ENCODE data around the gene SSH3.
A peak's percentile ranks its signal among the peaks of the same experiment; 100 is the strongest.

SSH3 gene

DNA sequence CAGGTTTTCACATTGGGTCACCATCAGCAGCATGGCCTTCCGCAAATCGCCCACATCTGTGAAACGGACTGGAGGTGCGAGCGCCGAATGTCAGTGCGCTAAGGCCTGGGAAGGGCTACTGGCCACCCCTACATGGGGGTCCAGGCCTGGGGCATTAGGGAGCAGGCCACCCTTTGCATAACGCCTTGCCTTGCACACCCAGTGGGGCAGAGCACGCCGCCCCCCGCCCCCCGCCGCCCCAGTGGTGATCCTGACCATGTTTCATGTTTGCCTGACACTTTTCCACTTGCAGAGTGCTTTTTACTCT lies 34.4 kb upstream of the SSH3 start:
- DNase-seq, result no peak

DNA sequence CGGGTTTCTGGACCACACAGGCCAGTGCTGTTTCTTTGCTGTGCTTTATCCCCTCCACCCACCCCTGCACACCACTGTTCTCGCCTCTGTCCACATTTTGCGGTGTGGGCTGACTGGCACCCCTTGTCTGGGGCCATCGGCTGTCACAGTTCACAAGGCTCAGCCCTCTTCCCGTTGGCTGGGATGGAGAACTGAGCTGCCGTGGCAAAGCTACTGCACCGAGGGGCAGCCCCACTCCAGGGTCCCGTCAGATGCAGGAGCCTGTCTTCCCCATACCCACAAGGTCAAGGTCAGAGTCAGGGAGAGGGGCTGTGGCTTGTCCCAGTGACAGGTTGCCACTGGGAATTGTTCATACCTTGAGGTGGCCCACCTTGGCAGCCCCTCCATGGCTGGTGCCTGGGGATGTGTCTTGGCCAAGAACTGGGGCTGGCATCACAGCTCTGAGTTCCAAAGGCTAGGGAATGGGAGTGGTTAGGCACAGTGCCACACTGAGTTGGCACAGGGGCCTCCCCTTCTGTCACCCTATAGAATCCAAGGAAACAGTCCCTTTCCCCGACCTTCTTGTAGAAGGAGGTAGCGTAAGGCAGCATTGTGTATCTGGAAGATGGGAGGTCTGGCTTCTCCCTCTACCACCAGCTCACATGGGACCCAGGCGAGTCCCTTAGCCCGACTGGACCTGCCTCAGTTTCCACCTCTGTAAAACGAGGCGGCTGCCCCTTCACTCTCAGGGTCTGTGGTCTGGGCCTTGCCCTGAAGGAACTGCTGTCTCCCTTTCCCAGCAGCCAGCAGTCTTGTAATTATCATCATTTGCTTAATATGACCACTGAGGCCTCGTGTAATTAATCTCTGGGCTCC lies 33.7 kb upstream of the SSH3 start:
- DNase-seq, result no peak

DNA sequence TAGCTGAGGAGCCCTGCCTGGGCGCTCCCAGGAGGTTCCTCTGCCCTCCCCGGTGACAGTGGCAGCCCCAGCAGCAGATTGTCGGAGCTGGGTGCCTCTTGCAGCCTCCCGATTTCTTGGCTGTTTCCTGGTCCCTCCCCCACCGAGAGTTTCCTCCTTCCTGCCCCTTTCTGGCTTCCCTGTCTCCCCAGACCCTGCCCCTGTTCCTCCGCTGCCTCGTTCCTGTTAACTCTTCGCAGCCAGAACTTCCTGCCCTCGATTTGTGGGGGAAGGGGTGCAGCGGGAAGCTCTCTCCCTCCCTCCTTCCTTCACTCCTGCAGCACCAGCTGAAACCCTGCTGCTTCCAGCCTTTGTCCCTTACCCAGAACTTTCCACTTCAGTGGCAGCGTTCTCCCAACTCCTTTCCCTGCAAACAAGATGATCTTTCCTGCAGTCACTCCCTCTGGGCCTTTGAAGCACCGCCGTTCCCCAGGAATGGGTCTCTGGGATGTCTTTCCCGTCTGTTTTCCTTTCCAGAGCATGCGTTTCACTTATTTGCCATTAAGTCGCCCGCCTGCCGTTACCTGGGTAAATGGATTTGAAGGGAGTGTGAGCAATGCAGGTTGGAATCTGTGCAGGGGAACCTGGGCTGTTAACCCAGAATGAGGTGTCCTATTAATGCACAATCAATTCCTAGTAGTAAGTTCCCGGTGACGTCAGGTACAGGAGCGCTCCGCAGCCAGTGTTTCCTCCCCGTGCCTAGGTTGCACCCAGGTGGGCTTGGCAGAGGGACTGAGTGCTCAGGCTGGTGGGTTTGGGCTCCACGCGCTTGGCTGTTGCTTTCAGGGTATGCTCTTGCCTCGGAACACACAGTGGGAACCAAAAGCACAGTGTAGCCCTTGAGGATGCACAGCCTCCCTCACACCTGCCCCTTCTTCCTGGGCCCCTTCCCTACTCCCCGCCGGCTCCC lies 32.8 kb upstream of the SSH3 start:
- no peak for DNase-seq

- no peak for DNase-seq
These were observed 32.2 kb upstream of the SSH3 start for GRCh38 chr11:67271205-67271540.

- no peak for DNase-seq
These were observed 31.6 kb upstream of the SSH3 start for GRCh38 chr11:67271541-67272284.

GRCh38 chr11:67272327-67273259 lies 30.7 kb upstream of the SSH3 start:
- DNase-seq, result no peak

- no peak for DNase-seq
These were observed 29.9 kb upstream of the SSH3 start for GRCh38 chr11:67273260-67273990.

GRCh38 chr11:67274768-67275605 lies 28.3 kb upstream of the SSH3 start:
- no peak for DNase-seq

GRCh38 chr11:67275606-67276409 lies 27.5 kb upstream of the SSH3 start:
- DNase-seq, result no peak

DNA sequence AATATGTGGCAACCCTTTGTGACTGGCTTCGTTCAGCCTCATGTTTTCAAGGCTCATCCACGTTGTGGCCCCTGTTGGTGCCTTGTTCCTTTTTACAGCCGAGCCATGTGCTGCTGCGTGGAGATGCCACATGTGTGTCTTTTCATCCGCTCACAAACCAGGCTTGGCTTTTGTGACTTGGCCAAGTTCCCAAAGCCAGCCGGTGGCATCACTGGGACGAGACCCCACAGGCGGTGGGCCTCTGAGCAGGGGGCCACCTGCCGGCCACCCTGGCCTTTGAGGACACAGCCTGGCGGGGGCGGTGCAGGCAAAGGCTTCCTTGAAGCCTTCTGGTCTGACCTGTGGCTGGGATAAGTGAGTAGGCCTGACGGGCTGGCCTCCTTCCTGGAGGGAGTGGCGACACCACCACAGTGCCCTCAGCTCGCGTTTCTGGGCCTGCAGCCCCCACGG lies 26.5 kb upstream of the SSH3 start:
- no peak for DNase-seq

DNA sequence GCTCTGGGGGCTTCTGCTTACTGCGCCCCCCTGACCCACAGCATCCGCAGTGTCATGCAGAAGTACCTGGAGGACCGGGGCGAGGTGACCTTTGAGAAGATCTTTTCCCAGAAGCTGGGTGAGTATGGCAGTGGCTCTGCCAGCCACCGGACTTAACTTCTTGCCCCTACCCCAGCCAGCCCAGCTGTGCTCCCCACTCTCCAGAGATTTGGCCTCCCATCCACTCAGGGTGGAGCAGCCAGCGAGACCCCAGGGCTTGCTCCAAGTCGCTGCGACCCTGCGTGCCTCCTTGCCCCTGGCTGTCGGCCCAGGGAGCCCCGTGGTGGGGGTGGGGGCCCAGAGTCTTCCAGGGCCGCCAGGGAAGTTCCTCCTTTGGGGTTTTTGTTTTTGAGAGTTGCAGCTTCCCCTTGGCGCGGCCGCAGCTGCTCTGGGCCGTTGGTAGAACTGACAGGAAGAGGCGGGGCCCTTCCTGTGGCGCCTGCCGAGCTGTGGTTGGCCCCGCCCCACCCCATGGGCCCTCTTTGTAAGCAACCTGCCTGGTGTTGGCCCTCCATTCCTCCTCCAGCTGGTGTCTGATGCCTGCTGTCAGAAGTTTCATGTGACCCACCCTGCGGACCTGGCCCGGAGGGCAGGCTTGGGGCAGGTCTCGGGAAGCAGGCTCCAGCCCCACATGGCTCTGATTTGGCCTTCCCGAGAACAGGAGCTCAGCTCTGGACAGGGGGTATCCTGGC lies 25.9 kb upstream of the SSH3 start:
- peak; percentile 79 to 83 for DNase-seq

DNA sequence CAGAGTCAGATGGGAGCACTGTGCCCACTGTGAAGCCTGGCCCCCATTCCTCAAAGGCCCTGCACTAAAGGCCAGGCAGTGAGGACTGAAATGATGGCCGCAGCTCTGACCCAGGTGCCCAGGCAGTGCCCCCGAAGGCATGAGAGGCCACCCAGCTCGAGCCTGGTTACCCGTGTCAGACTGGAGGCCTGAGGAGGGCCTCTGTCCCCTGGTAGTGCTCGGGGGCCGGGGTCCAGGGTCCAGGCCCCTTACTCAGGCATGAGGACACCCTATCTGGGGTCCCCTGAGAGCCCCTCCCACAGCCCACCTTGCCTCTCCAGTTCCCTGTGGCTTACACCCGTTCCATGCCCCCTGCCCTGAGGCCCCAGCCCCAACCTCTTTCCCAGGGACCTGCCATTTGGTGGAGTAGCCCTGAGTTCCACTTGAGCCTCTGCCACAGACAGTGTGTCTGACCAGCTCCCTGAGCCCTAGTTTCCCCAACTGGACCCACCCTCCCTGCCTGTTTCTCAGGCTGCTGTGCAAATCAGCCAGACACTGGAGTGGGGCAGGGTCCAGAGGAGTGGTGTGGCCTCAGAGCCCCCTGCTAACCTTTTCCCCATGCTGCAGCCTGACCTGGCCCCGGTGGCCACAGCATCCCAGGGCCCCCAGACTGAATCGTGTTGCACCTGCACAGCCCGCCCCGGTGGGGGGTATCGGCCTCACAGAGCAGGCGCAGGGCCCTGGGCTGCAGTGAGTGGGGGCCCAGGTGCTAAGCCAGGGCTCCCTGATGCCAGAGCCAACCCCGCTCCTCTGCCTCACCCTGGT lies 25.0 kb upstream of the SSH3 start:
- no peak for DNase-seq

- no peak for DNase-seq
These were observed 24.3 kb upstream of the SSH3 start for GRCh38 chr11:67278939-67279588.

GRCh38 chr11:67279589-67280340 lies 23.6 kb upstream of the SSH3 start:
- no peak for DNase-seq

- DNase-seq, result no peak
These were observed 23.0 kb upstream of the SSH3 start for GRCh38 chr11:67280341-67280787.

DNA sequence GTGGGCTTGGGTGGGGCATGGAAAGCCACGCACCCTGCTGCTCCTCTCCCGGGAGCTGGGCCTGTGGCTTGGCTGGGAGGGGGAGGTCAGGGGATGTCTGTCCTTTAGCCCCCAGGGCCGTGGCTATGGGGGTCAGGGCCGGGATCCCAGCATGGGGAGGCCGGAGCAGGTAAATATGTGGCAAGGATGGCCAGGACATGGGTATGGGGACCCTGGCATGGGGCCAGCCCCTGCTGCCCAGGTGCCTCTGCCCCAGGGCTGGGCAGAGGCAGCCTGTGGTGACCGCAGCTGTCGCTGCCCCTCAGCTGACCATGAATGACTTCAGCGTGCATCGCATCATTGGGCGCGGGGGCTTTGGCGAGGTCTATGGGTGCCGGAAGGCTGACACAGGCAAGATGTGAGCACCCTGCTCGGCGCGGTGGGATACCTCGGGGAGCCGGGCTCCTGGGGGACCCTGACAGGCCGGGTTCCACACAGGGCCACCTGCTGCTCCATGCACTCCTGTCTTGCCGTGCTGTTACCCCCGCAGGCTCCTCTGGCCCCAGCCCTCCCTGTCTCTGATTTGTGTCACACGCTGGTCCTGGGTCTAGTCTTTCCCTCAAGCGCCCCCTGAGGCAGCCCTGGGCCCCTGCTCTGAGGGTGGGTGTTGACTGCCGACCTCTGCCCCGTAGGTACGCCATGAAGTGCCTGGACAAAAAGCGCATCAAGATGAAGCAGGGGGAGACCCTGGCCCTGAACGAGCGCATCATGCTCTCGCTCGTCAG lies 22.4 kb upstream of the SSH3 start:
- no peak for DNase-seq
